CD14-positive monocyte (primary cell): ENCODE data around the gene ATP4B. TPM values are rescaled to one million over a fixed set of nuclear protein-coding genes. Genes with fewer than 3 reads are reported as not detected.

Experiments used
- DNase-seq, 3 donors: peaks; one replicate each; pipeline ENCODE4 v3.0.0-alpha.2; 2011 to 2022
- H2AFZ ChIP-seq: 2 replicates; pipeline ENCODE4 v1.6.0; 2012; ENCODE audit warnings: mild to moderate bottlenecking, low read depth, low read length, inconsistent platforms; ENCODE audit not compliant: insufficient read depth, poor library complexity, severe bottlenecking
- H3K27ac ChIP-seq, 2 donors: 1 replicate in 1 of 2; 2 replicates in 1 of 2; pipeline ENCODE4 v1.5.1; 2012 to 2013; ENCODE audit warnings: low read length in 2 of 2, control low read depth in 1 of 2, inconsistent platforms in 1 of 2, low read depth in 1 of 2, mild to moderate bottlenecking in 1 of 2
- H3K27me3 ChIP-seq, 2 donors: one replicate each; pipeline versions ENCODE4 v1.6.0 to v1.6.1; 2011 to 2013; ENCODE audit warnings: low read length in 2 of 2; ENCODE audit not compliant: control insufficient read depth in 2 of 2, insufficient read depth in 2 of 2
- H3K36me3 ChIP-seq, 2 donors: replicated peaks in 1 of 2; 1 replicate in 1 of 2; 2 replicates in 1 of 2; pipeline versions ENCODE4 v1.5.1 to v1.6.1; 2012 to 2013; ENCODE audit warnings: low read length in 2 of 2, control low read depth in 1 of 2, inconsistent platforms in 1 of 2, mild to moderate bottlenecking in 1 of 2; ENCODE audit not compliant: insufficient read depth in 2 of 2, control insufficient read depth in 1 of 2
- H3K4me1 ChIP-seq, 2 donors: 1 replicate in 1 of 2; 2 replicates in 1 of 2; pipeline versions ENCODE4 v1.5.1 to v1.6.1; 2012 to 2013; ENCODE audit warnings: low read length in 2 of 2, control low read depth in 1 of 2, inconsistent platforms in 1 of 2, mild to moderate bottlenecking in 1 of 2, moderate library complexity in 1 of 2; ENCODE audit not compliant: insufficient read depth in 2 of 2, control insufficient read depth in 1 of 2
- H3K4me2 ChIP-seq: replicated peaks from 2 replicates; pipeline ENCODE3; 2012; ENCODE audit warnings: low read length, moderate library complexity, mild to moderate bottlenecking; ENCODE audit not compliant: poor library complexity, severe bottlenecking; ENCODE audit errors: extremely low read depth
- H3K4me3 ChIP-seq, 3 experiments: fragments of 200-600 bp in 1 of 3; sonication (generic) in 1 of 3; replicated peaks in 1 of 3; 1 replicate in 2 of 3; 2 replicates in 1 of 3; pipeline ENCODE4 v1.5.1; 2011 to 2013; ENCODE audit warnings: low read length in 3 of 3, mild to moderate bottlenecking in 3 of 3, control low read depth in 2 of 3, low read depth in 2 of 3, inconsistent platforms in 1 of 3, moderate library complexity in 1 of 3
- H3K79me2 ChIP-seq: 2 replicates; pipeline ENCODE4 v1.6.0; 2012; ENCODE audit warnings: mild to moderate bottlenecking, control low read depth, inconsistent platforms, low read length, moderate library complexity; ENCODE audit not compliant: insufficient read depth
- H3K9ac ChIP-seq: 2 replicates; pipeline ENCODE4 v1.6.0; 2017; ENCODE audit warnings: low read length, mild to moderate bottlenecking; ENCODE audit not compliant: insufficient read depth, poor library complexity, severe bottlenecking
- H3K9me3 ChIP-seq, 2 donors: replicated peaks in 1 of 2; 1 replicate in 1 of 2; 2 replicates in 1 of 2; pipeline versions ENCODE4 v1.5.1 to v1.6.1; 2012 to 2013; ENCODE audit warnings: low read length in 2 of 2, control low read depth in 1 of 2; ENCODE audit not compliant: control insufficient read depth in 1 of 2, insufficient read depth in 1 of 2
- H4K20me1 ChIP-seq: 2 replicates; pipeline ENCODE4 v1.6.0; 2012; ENCODE audit warnings: mild to moderate bottlenecking, low read length, control low read depth, moderate library complexity; ENCODE audit not compliant: insufficient read depth
- H3K27ac Mint-ChIP-seq, 7 donors: one replicate each; pipeline ENCODE4 v1.8.0; 2020; ENCODE audit warnings: mild to moderate bottlenecking in 7 of 7, mixed read lengths in 7 of 7, moderate library complexity in 6 of 7, inconsistent platforms in 2 of 7
- H3K27me3 Mint-ChIP-seq, 3 donors: one replicate each; pipeline ENCODE4 v1.8.0; 2021 to 2022; ENCODE audit warnings: low read depth in 3 of 3, mild to moderate bottlenecking in 3 of 3, mixed read lengths in 3 of 3, moderate library complexity in 3 of 3, inconsistent platforms in 1 of 3
- H3K36me3 Mint-ChIP-seq, 2 donors: one replicate each; pipeline ENCODE4 v1.8.0; 2020; ENCODE audit warnings: mixed read lengths in 2 of 2, inconsistent platforms in 1 of 2, mild to moderate bottlenecking in 1 of 2
- H3K4me1 Mint-ChIP-seq: one replicate; pipeline ENCODE4 v1.8.0; 2020; ENCODE audit warnings: mild to moderate bottlenecking, mixed read lengths
- H3K4me3 Mint-ChIP-seq, 2 donors: one replicate each; pipeline ENCODE4 v1.8.0; 2020; ENCODE audit warnings: mild to moderate bottlenecking in 2 of 2, mixed read lengths in 2 of 2, moderate library complexity in 1 of 2
- H3K9me3 Mint-ChIP-seq, 7 donors: one replicate each; pipeline ENCODE4 v1.8.0; 2020 to 2022; ENCODE audit warnings: mixed read lengths in 7 of 7, mild to moderate bottlenecking in 6 of 7, moderate library complexity in 6 of 7, inconsistent platforms in 2 of 7
- CTCF ChIP-seq: fragments of 200-600 bp; IDR thresholded peaks from one replicate; pipeline ENCODE4 v1.8.0; 2022; ENCODE audit warnings: antibody characterized with exemption, mild to moderate bottlenecking
- WGBS: methylation state at CpG from one replicate; pipeline ENCODE4 v1.1.5; 2013; ENCODE audit warnings: missing lambda C conversion rate; ENCODE audit not compliant: insufficient coverage; 5-methylcytosine and 5-hydroxymethylcytosine counted together
- intact Hi-C, 2 donors: fragments of 100-400 bp; cut with micrococcal nuclease; formaldehyde crosslinking; loops; one replicate each; pipeline versions ENCODE4 v1.15.0 to v1.15.1; 2023
- polyA plus RNA-seq, 3 donors: library from polyadenylated mRNA; depleted of rRNA in 1 of 3; unstranded in 2 of 3; stranded (reverse) in 1 of 3; fragments of 300-500 nt in 2 of 3; fragments of >200 nt in 1 of 3; fragmentation: Illumina TruSeq in 2 of 3; gene quantifications; 1 replicate in 2 of 3; 2 replicates in 1 of 3; pipeline ENCODE4 v1.2.3, GENCODE V29; 2012 to 2021

The ATP4B gene
- polyA plus RNA-seq, 3 donors, result not detected

- Mint-ChIP-seq H3K27me3 (no peaks in the 10 kb centered on the region), H3K4me1 (peaks cover 43% of the 10 kb centered on the region), H3K36me3 (peaks cover 23 to 41% of the 10 kb centered on the region in 2 donors), H3K9me3 (peaks cover 0 to 6% (median 0%) of the 10 kb centered on the region in 7 donors), H3K4me3 (no peak overlapping the region), H3K27ac (peak overlapping the region; percentile 66 to 96 (median 76))
- Histone ChIP-seq H3K36me3 (peaks cover 22 to 37% of the 10 kb centered on the region in 2 donors), H3K4me2 (no peak overlapping the region), H3K9ac (no peak overlapping the region), H3K27me3 (no peaks in the 10 kb centered on the region), H3K27ac (peak overlapping the region in 1 of 2 donors; percentile 83), H3K9me3 (no peaks in the 10 kb centered on the region), H4K20me1 (no peaks in the 10 kb centered on the region), H3K4me3 (no peak overlapping the region), H3K79me2 (peaks cover 97% of the 10 kb centered on the region), H2AFZ (no peak overlapping the region), H3K4me1 (peaks cover 39 to 46% of the 10 kb centered on the region in 2 donors)
- no peak for DNase-seq
- intact Hi-C loops, result no loop called here
- 96% methylated on average over 17 of the region's 19 CpGs for WGBS
- no peak for TF ChIP-seq CTCF
Measured at GRCh38 chr13:113610266-113610665, 47.7 kb downstream of the ATP4B start.

- Histone ChIP-seq H4K20me1 (no peaks in the 10 kb centered on the region), H3K36me3 (peaks cover 22 to 40% of the 10 kb centered on the region in 2 donors), H3K79me2 (peaks cover 97% of the 10 kb centered on the region), H3K9me3 (no peaks in the 10 kb centered on the region), H3K27ac (peak overlapping the region in 1 of 2 donors; percentile 83), H3K9ac (no peak overlapping the region), H2AFZ (no peak overlapping the region), H3K4me3 (no peak overlapping the region), H3K4me1 (peaks cover 33 to 40% of the 10 kb centered on the region in 2 donors), H3K4me2 (no peak overlapping the region), H3K27me3 (no peaks in the 10 kb centered on the region)
- no peak for TF ChIP-seq CTCF
- Mint-ChIP-seq H3K4me3 (no peak overlapping the region), H3K36me3 (peaks cover 28 to 46% of the 10 kb centered on the region in 2 donors), H3K9me3 (peaks cover 0 to 6% (median 0%) of the 10 kb centered on the region in 7 donors), H3K27me3 (no peaks in the 10 kb centered on the region), H3K27ac (peak overlapping the region; percentile 24 to 98 (median 66)), H3K4me1 (peaks cover 42% of the 10 kb centered on the region)
- DNase-seq, result no peak
- intact Hi-C loops, result no loop called here
- WGBS, result 97% methylated on average over 11 of the region's 13 CpGs
Measured at GRCh38 chr13:113609616-113610015, 48.4 kb downstream of the ATP4B start.
